Ecto neural progenitor cell (in vitro differentiated cells): ENCODE results near the gene PREX1.
A peak's percentile ranks its signal among the peaks of the same experiment; 100 is the strongest.

Experiments
- DNase-seq: peaks from one replicate; pipeline ENCODE4 v3.0.0-alpha.2; 2018; ENCODE audit warnings: low spot score

PREX1 gene

GRCh38 chr20:48750941-48751635 lies 76.7 kb downstream of the PREX1 start:
- peak; percentile 89 for DNase-seq

GRCh38 chr20:48750376-48750775 lies 77.4 kb downstream of the PREX1 start:
- DNase-seq = no peak

DNA sequence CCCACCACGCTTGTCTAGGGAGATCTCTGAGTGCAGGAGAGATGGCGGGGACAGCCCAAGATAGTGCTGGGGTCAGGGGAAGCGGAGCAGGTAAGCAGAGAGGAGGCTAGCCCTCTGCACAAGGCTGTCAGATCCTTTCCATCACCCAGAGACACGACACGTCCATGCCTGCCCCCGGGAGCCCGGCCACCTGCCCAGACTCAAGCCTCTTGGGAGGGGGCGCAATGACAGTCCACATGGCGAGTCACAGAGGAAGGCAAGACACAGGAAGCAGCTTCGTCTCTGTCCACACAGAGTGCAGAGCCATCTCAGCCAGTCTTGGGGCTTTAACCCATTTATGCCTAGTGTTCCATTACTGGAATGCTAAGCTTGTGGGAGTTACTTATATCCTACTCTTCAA lies 78.4 kb downstream of the PREX1 start:
- no peak for DNase-seq

DNA sequence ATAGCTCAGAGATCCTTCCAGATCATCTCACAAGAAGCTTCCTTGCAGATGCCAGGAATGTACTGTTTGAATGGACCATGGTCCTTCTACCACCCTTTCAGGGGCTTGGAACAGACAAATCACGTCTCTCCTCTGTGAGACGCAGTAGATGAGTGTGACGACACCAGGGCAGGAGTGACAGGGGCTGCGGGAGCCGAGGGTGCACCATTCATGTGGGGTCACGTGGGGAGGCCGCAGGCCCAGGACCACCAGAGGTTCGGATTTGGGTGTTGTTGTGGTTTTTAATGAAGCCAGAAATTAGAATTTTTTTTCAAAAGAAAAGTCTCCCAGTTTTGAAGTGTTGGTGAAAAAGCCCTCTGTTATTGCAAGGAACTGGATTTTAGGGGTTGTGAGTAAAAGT lies 79.2 kb downstream of the PREX1 start:
- DNase-seq = no peak

GRCh38 chr20:48747840-48748414 lies 79.9 kb downstream of the PREX1 start:
- DNase-seq = no peak

DNA sequence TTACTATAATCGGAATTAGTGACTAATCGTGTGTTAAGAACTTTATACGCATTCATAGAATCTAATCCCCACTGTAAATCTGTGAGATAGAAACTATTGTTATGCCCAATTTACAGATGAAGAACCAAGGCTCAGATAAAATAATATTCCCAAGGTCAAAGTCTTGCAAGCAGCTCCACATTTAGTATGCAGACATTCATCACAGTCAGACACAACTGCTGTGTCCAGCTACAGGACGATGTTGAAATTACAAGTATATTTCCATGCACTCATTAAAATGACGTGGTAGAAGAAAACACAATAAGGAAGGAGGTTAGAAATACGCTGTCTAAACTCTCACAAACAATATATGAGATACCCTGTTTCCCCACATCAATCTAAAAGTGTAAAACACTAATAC lies 82.5 kb downstream of the PREX1 start:
- no peak for DNase-seq

- no peak for DNase-seq
Observed at GRCh38 chr20:48744515-48744914, 83.3 kb downstream of the PREX1 start.

GRCh38 chr20:48743807-48744206 lies 84.0 kb downstream of the PREX1 start:
- no peak for DNase-seq

- DNase-seq = no peak
Observed at GRCh38 chr20:48742912-48743680, 84.7 kb downstream of the PREX1 start.

- no peak for DNase-seq
Observed at GRCh38 chr20:48742233-48742632, 85.6 kb downstream of the PREX1 start.

- no peak for DNase-seq
Observed at GRCh38 chr20:48741669-48742068, 86.1 kb downstream of the PREX1 start.

- DNase-seq = no peak
Observed at GRCh38 chr20:48740712-48741111, 87.1 kb downstream of the PREX1 start.

DNA sequence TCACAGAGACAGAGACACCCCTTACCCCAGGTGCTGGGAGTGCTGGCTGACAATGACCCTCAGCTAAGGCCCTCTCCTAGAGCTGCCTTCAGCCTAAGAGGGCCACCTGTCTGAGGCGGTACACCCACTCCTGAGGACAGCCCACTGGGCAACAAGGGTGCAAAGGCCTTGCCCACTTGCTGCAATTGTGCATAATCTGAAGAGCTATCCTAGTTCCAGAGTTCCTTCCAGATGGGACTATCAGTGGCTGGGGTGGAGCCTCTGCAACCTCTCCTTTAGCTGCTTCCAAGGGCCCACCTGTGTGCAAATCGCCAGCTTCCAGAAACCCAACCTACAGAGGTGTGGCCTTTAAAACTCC lies 87.5 kb downstream of the PREX1 start:
- DNase-seq = no peak

DNA sequence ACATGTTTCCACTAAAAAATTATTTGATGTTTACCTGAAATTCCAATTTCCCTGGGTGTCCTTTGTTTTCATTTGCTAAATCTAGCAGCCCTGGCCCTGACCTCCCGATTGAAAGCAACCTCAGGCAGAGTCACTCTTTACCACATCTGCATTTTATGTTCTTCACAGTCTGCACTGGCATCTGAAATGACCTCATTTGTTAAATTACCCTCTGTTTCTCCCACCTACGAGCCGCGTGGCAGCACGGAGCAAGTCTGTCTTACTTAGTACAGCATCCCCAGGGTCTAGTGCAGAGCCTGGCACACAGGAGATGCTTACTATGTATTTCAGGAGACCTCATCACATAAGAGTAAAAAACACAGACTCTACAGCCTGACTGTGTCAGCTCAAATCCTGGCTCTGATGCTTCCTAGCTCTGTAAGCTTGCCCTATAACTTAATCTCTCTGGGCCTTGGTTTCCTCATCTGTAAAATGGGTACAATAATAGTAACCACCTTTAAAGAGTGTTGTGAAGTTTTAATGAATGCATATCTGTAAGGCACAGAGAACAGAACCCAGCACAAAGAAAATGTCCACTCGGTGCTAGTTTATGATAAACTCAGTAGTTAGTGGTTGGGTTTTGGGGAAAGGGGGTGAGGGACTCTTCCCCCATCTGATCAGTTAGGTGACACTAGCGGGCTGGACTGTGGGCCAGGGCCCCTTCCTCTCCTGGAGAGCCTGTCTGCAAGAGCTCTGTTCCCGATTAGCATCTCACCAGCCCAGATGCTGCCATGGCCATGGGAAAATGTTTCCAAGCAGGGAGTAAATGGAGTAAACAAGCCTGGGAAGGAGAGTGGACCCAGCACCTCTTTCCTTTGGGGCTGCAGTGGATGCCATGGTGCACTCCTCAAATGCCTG lies 88.2 kb downstream of the PREX1 start:
- DNase-seq = no peak

DNA sequence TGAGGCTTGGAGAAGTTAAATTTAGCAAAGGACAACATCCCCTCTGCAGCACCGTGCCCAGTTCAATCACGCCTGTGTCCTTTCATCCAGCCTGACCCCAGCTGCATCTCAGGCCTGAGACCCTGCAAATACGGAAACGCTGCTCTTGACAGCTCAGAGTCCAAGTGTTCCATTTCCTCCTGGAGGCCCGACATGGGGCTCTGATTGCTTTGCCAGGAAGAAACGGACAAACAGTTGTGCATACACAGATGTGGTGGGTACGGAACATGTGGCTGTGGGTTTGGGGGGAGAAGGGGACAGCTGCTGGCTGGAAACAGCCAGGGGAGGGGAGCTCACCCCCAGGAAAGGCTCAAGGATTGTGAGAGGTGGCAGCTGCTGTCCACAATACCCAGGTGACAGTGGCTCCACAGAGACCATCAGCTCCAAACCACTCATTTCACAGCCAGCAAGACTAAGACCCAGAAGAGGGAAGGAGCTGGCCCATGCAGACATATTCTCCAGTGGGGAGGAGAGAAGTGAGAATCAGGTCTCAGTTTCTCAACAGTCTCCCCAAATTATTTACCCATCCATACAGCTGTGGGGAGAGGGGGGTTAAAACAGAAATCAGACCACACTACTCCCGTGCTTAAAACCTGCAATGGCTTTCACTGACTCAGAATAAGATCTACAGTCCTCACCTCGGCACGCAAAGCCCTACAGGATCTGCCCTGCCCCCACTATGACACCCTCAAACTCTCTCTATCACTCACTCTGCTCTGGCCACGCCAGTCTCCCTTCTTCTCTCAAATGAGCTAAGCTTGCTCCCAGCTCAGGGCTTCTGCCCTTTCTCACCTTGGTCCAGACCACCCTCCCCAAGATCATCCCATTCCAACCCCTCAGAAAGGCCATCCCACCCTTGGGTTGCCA lies 89.1 kb downstream of the PREX1 start:
- DNase-seq = no peak

GRCh38 chr20:48738094-48738398 lies 89.8 kb downstream of the PREX1 start:
- no peak for DNase-seq

DNA sequence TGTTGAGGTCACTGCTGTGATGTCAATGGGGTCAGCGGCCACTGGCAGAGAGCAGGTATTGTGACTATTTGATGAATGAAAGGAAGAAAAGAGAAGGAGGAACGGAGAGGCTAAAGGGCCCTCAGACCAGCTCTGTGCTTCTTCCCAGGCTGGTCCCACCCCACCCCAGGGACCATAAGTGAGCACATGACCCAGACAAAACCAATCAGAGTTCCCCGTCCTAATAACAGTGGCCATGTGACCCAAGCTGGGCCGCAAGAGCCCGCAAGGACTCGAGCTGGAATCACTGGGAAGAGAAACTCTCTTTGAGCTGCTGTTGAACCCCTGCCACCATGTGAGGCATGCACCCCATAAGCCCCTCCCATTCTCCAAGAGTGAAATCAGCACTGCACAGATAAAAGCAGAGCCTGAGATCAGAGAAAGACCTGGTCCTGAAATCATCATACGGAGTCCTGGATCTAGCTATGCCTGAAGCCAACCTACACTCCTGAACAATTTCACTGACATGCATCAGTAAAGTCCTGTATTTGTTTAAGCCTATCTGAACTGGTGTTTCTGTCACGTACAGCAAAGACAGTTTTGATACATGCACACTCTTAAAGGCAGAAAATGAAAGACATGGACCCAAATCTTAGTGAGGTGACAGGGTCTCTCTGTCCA lies 90.2 kb downstream of the PREX1 start:
- DNase-seq = no peak

DNA sequence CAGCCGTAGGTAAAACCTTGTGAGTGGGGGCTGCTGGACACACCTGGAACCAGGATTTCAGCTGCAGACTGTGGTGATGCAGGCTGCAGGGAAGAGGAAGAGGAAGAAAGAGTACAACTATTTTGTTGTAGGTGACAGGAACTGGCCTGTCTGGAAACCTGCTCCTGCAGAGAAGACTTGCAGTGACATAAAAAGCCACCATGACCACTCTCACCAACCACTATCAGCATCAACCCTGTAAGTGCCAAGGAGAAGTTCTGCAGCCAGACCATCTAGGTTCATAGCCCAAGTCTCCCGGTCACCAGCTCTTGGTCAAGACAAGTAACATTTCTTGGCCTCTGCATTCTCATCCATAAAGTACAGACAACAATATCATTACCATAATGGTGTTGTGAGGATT lies 91.2 kb downstream of the PREX1 start:
- no peak for DNase-seq

DNA sequence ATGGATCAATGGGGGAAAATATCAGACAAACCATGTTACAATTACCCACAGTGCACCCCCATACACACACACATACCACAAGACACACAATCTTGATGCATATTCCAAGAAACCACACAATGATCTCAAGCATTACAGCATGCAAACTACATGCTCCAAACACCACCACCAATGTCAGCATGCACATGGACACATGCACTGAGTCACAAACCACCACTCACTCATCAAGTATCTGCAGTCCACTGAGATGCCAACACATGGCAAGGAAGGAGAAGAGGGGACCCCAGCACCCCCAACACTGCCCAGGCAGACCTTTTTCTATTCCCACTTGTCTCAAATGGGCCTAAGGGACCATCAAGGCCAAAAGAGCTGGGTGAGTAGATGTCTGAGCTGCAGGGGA lies 91.6 kb downstream of the PREX1 start:
- no peak for DNase-seq

- no peak for DNase-seq
Observed at GRCh38 chr20:48735112-48735511, 92.7 kb downstream of the PREX1 start.

- DNase-seq = no peak
Observed at GRCh38 chr20:48734104-48734749, 93.6 kb downstream of the PREX1 start.
